Heart left ventricle (tissue), 16 donors: ENCODE measurements around the gene TRPM1. TPM values are rescaled to one million over a fixed set of nuclear protein-coding genes. Genes with fewer than 3 reads are reported as not detected.

Experiments
- ATAC-seq, 4 donors: fragments of 200-7000 bp; cut with Tn5 transposase; one replicate each; pipeline ENCODE4 v1.9.1; 2020 to 2022; ENCODE audit warnings: moderate library complexity in 4 of 4, mild to moderate bottlenecking in 3 of 4, moderate number of reproducible peaks in 1 of 4
- DNase-seq, 5 donors: peaks; one replicate each; pipeline ENCODE4 v3.0.0-alpha.2; 2020
- H3K27ac ChIP-seq, 12 donors: fragments of 200-600 bp; sonication (generic) in 4 of 12; one replicate each; pipeline versions ENCODE4 v1.5.0 to v1.8.0; 2016 to 2022; ENCODE audit warnings: mild to moderate bottlenecking in 2 of 12
- H3K27me3 ChIP-seq, 9 donors: fragments of 200-600 bp; sonication (generic) in 2 of 9; one replicate each; pipeline versions ENCODE4 v1.5.1 to v1.8.0; 2016 to 2022; ENCODE audit warnings: mild to moderate bottlenecking in 3 of 9
- H3K36me3 ChIP-seq, 9 donors: fragments of 200-600 bp; sonication (generic) in 2 of 9; one replicate each; pipeline versions ENCODE4 v1.5.0 to v1.8.0; 2018 to 2022; ENCODE audit warnings: mild to moderate bottlenecking in 2 of 9
- H3K4me1 ChIP-seq, 12 donors: fragments of 200-600 bp; sonication (generic) in 4 of 12; one replicate each; pipeline versions ENCODE4 v1.5.0 to v1.8.0; 2016 to 2022; ENCODE audit warnings: mild to moderate bottlenecking in 3 of 12
- H3K4me3 ChIP-seq, 12 donors: fragments of 200-600 bp; sonication (generic) in 4 of 12; one replicate each; pipeline versions ENCODE4 v1.5.0 to v1.8.0; 2017 to 2022; ENCODE audit warnings: mild to moderate bottlenecking in 9 of 12, moderate library complexity in 4 of 12
- H3K9me3 ChIP-seq, 12 donors: fragments of 200-600 bp; sonication (generic) in 4 of 12; one replicate each; pipeline versions ENCODE4 v1.5.0 to v1.8.0; 2016 to 2022; ENCODE audit warnings: mild to moderate bottlenecking in 1 of 12
- POLR2A ChIP-seq, 2 donors: fragments of 450-650 bp; IDR thresholded peaks; one replicate each; pipeline ENCODE4 v1.6.1; 2017; ENCODE audit warnings: antibody characterized with exemption in 2 of 2, mild to moderate bottlenecking in 2 of 2, moderate library complexity in 2 of 2
- WGBS, 4 donors: extraction: QIAGEN DNeasy Blood & Tissue Kit in 2 of 4; methylation state at CpG; one replicate each; pipeline versions ENCODE4 v1.1.5 to v1.1.7; 2013 to 2018; 5-methylcytosine and 5-hydroxymethylcytosine counted together
- intact Hi-C, 10 donors: fragments of 100-400 bp; cut with DNase I; formaldehyde crosslinking; loops; one replicate each; pipeline versions ENCODE4 v1.11.1 to v1.14.2; 2022
- polyA plus RNA-seq, 2 donors: library from polyadenylated mRNA; stranded (reverse); fragments of 200-250 nt; gene quantifications; one replicate each; pipeline ENCODE4 v1.2.3, GENCODE V29; 2013
- total RNA-seq, 9 donors: library from RNA; depleted of rRNA in 2 of 9; stranded (reverse); fragments of >200 nt in 2 of 9; fragmentation: NEBNext Ultra II Directional in 3 of 9; extraction: Animal tissue kit (Norgen Biotek cat#: 25700) in 3 of 9; gene quantifications; one replicate each; pipeline versions ENCODE4 v1.1.0 to v1.2.4, GENCODE V29; 2016 to 2023
- TF ChIP-seq, protein P1 (sequence below), 12 donors: fragments of 200-600 bp; sonication (generic) in 4 of 12; IDR thresholded peaks; one replicate each; pipeline versions ENCODE4 v1.5.0 to v1.8.0; 2018 to 2022; ENCODE audit warnings: antibody characterized with exemption in 12 of 12, mild to moderate bottlenecking in 5 of 12
- donor health status: ischemic (EF 13 %, LVEDD 7.1; RV severe dilation, severe dysfunction).
- donor health status: healthy with polysubstance abuse.
- donor health status: DM: no; HTN: yes; CAD: no.
- donor health status: DM: no; HTN: no; CAD: no.
- donor health status: ischemic (EF 25% LVEDD 6.9; RV normal size, moderate dysfunction).
- donor health status: ischemic (EF 25% LVEDD 5.7; RV mildly dilated, moderate dysfunction).
- donor health status: healthy.
- donor health status: DM: yes; HTN: yes; CAD: no.
- donor health status: ischemic (EF 35%, LVEDD 5.7; RV mildly dilated, moderate dysfunction).
- donor health status: nonischemic (EF 11% LVEDD 7.7; RV severe dilation, severe dysfunction).
- donor health status: DM: yes; HTN: yes; CAD: no.
- donor health status: PGD.
- donor health status: ischemic (EF 29% LVEDD 5.4; RV normal size, mild dysfunction).
- donor health status: nonischemic (EF 23%, LVEDD 6.1; RV moderate dilation, normal function).

The TRPM1 gene
- total and polyA plus RNA-seq, 11 donors = 0.25 TPM; not detected in 10

DNA sequence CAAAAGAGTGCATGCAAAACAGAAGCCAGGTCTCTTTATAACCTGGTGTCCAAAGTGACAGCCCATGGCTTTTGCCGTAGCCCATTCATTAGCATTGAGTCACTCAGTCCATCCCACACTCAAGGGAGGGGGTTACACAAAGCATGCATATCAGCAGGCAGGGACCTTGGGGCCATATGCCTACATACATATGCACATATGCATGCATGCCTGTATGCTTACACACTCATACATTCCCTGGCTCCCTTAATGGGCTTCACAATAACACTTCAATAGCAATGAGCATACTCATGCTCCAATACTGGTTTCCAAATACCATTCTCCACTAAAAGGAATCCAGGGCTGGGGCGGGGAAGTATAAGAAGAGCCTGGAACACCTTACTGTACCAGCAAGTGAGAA, 22.0 kb downstream of the TRPM1 start:
- no peak overlapping the region for H3K4me3 ChIP-seq
- ATAC-seq (no peak), DNase-seq (no peak)
- intact Hi-C loops = loop anchor here in 2 of 10 donors (2.0 to 5.0 kb wide), 2 partner anchors 15 to 87 kb away; partner anchors contain the start of gene MTMR10 (in 1 of the 2)
- TF ChIP-seq, protein P1, sequence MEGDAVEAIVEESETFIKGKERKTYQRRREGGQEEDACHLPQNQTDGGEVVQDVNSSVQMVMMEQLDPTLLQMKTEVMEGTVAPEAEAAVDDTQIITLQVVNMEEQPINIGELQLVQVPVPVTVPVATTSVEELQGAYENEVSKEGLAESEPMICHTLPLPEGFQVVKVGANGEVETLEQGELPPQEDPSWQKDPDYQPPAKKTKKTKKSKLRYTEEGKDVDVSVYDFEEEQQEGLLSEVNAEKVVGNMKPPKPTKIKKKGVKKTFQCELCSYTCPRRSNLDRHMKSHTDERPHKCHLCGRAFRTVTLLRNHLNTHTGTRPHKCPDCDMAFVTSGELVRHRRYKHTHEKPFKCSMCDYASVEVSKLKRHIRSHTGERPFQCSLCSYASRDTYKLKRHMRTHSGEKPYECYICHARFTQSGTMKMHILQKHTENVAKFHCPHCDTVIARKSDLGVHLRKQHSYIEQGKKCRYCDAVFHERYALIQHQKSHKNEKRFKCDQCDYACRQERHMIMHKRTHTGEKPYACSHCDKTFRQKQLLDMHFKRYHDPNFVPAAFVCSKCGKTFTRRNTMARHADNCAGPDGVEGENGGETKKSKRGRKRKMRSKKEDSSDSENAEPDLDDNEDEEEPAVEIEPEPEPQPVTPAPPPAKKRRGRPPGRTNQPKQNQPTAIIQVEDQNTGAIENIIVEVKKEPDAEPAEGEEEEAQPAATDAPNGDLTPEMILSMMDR (IDR thresholded peaks at IDR 0.05) = no peak
- no peak for TF ChIP-seq POLR2A (IDR thresholded peaks at IDR 0.05)
- no peaks in the 10 kb centered on the region for H3K36me3 ChIP-seq
- no peak overlapping the region for H3K27ac ChIP-seq
- peaks cover 0 to 4% (median 0%) of the 10 kb centered on the region in 12 donors for H3K9me3 ChIP-seq
- 71 to 93% (median 81%) methylated on average over 2 of the region's 2 CpGs for WGBS, 4 donors
- H3K4me1 ChIP-seq = peaks cover 0 to 16% (median 0%) of the 10 kb centered on the region in 12 donors
- peaks cover 0 to 7% (median 0%) of the 10 kb centered on the region in 9 donors for H3K27me3 ChIP-seq

DNA sequence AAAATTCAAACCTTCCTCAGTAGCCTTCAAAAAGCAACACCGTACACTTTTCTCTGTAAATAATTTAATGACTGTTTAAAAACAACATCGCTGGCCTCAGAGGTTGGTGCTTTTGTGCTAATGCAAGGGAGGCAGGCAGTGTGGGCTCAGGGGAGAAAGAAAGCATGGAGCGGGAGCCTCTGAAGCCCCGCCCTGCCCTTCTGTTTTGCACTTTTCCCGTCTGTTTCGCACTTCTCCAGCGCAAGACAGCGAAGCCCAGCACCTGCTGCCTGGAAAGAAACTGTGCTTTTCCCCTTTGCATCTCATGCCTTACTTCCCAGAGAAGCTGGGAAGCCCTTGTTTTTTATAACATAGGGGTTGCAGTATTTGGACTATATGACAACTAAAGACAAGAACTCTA, 23.1 kb downstream of the TRPM1 start:
- ATAC-seq (no peak), DNase-seq (no peak)
- TF ChIP-seq, protein P1 (IDR thresholded peaks at IDR 0.05) = no peak
- no peak overlapping the region for H3K4me3 ChIP-seq
- WGBS, 4 donors = 62 to 77% (median 75%) methylated on average over 8 of the region's 8 CpGs
- H3K27me3 ChIP-seq = peaks cover 0 to 7% (median 0%) of the 10 kb centered on the region in 9 donors
- no peak overlapping the region for H3K27ac ChIP-seq
- H3K4me1 ChIP-seq = peaks cover 0 to 11% (median 0%) of the 10 kb centered on the region in 12 donors
- intact Hi-C loops = loop anchor here in 2 of 10 donors (2.0 to 5.0 kb wide), 2 partner anchors 14 to 86 kb away; partner anchors contain the start of gene MTMR10 (in 1 of the 2)
- no peaks in the 10 kb centered on the region for H3K36me3 ChIP-seq
- peaks cover 0 to 6% (median 0%) of the 10 kb centered on the region in 12 donors for H3K9me3 ChIP-seq

DNA sequence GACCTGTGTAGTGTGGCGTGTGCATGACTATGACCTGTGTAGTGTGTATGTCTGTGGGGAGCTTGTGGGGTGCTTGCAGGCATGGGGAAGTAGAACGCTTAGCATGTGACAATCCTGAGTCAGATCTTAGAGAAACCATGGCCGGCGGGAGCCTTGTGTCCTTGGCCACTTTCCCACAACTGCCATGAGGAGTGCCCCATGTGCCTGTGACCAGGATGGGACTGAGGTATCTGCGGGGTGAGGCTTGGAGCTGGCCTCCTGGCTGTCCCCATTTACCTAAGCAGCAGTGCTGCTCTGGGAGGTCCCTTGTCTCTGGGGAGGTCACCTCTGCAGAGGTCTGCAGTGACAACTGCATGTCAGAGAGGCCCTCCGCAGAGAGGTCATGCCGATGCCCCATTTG, 23.6 kb downstream of the TRPM1 start:
- Histone ChIP-seq H3K27ac (no peak overlapping the region), H3K36me3 (no peaks in the 10 kb centered on the region), H3K9me3 (peaks cover 0 to 6% (median 0%) of the 10 kb centered on the region in 12 donors), H3K4me3 (no peak overlapping the region), H3K27me3 (peaks cover 0 to 7% (median 0%) of the 10 kb centered on the region in 9 donors), H3K4me1 (peaks cover 0 to 11% (median 0%) of the 10 kb centered on the region in 12 donors)
- TF ChIP-seq, protein P1 (IDR thresholded peaks at IDR 0.05) = no peak
- no peak for TF ChIP-seq POLR2A (IDR thresholded peaks at IDR 0.05)
- ATAC-seq (peak in 1 of 4 donors; percentile 16), DNase-seq (no peak)
- 87 to 91% (median 89%) methylated on average over 7 of the region's 7 CpGs for WGBS, 4 donors
- intact Hi-C loops = loop anchor here in 2 of 10 donors (2.0 to 5.0 kb wide), 2 partner anchors 13 to 86 kb away; partner anchors contain the start of gene MTMR10 (in 1 of the 2)

DNA sequence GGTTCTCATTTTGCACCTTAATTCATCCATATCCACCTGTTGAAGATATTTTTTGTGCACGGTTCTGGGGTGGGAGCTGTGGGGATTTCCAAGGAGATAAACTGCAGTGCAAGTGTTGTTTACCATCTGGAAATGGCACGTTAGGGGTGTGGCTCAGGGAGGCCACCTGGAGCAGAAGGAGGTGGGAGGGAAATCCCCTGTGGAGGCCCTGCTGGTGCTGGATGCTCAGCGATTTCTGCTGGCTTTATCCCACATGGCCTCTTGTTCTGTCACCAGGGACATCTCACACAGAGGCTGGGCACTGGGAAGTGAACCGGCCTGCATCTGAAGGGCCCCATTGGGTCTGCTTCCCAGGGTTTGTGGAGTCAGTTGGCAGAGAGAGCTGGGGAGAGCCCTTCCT, 24.3 kb downstream of the TRPM1 start:
- DNase-seq (no peak), ATAC-seq (peak in 1 of 4 donors; percentile 14)
- TF ChIP-seq, protein P1 (IDR thresholded peaks at IDR 0.05) = no peak
- Histone ChIP-seq H3K36me3 (no peaks in the 10 kb centered on the region), H3K27ac (no peak overlapping the region), H3K4me1 (peaks cover 0 to 11% (median 0%) of the 10 kb centered on the region in 12 donors), H3K9me3 (peaks cover 0 to 6% (median 0%) of the 10 kb centered on the region in 12 donors), H3K4me3 (no peak overlapping the region), H3K27me3 (peaks cover 0 to 6% (median 0%) of the 10 kb centered on the region in 9 donors)
- intact Hi-C loops = loop anchor here in 1 of 10 donors (5.0 kb wide), 1 partner anchor 85 kb away; the partner anchor contains the start of gene MTMR10
- 45 to 69% (median 60%) methylated on average over 4 of the region's 4 CpGs for WGBS, 4 donors
